HepG2 (cell line): ENCODE results near the gene MYO5B. TPM values are rescaled to one million over a fixed set of nuclear protein-coding genes. Genes with fewer than 3 reads are reported as not detected.

Source experiments
- AKAP8 ChIP-seq: sonication (generic); formaldehyde crosslinking; IDR thresholded peaks from 2 replicates; pipeline ENCODE4 v1.5.1; 2020; ENCODE audit warnings: mild to moderate bottlenecking, missing genetic modification reagents
- ARNT2 ChIP-seq: sonication (generic); formaldehyde crosslinking; IDR thresholded peaks from 2 replicates; pipeline ENCODE4 v1.8.0; 2022; ENCODE audit warnings: mild to moderate bottlenecking, low read depth, missing genetic modification reagents, moderate library complexity
- EED ChIP-seq: sonication (generic); formaldehyde crosslinking; IDR thresholded peaks from 2 replicates; pipeline ENCODE4 v1.5.0; 2020; ENCODE audit warnings: mild to moderate bottlenecking, missing genetic modification reagents
- HDAC2 ChIP-seq: sonication (generic); formaldehyde crosslinking; IDR thresholded peaks from 2 replicates; pipeline ENCODE4 v1.4.0; 2020; ENCODE audit warnings: missing genetic modification reagents
- HOXA5 ChIP-seq: sonication (generic); formaldehyde crosslinking; IDR thresholded peaks from 2 replicates; pipeline ENCODE4 v1.4.0; 2020; ENCODE audit warnings: missing genetic modification reagents
- KLF16 ChIP-seq, 2 experiments: sonication (generic) in 1 of 2; formaldehyde crosslinking in 1 of 2; IDR thresholded peaks; 2 replicates each; pipeline versions ENCODE4 v1.6.1 to v1.8.0; 2016 to 2023; ENCODE audit warnings: missing genetic modification reagents in 2 of 2, missing compliant biosample characterization in 1 of 2
- LCORL ChIP-seq, 2 experiments: fragments of 450-650 bp in 1 of 2; sonication (generic) in 1 of 2; formaldehyde crosslinking in 1 of 2; IDR thresholded peaks; 2 replicates each; pipeline versions ENCODE4 v1.5.0 to v1.6.1; 2017 to 2020; ENCODE audit warnings: antibody characterized with exemption in 1 of 2, missing genetic modification reagents in 1 of 2
- RBFOX2 ChIP-seq: fragments of 200-400 bp; formaldehyde crosslinking; IDR thresholded peaks from 2 replicates; pipeline ENCODE4 v1.6.1; 2017; ENCODE audit warnings: low read depth, mild to moderate bottlenecking, low read length
- RFX1 ChIP-seq: fragments of 450-650 bp; IDR thresholded peaks from 2 replicates; pipeline ENCODE4 v1.6.1; 2017
- RXRB ChIP-seq: IDR thresholded peaks from 2 replicates; pipeline ENCODE4 v1.6.1; 2016; ENCODE audit warnings: borderline replicate concordance, missing genetic modification reagents, missing compliant biosample characterization
- SNRNP70 ChIP-seq: fragments of 200-400 bp; formaldehyde crosslinking; IDR thresholded peaks from 2 replicates; pipeline ENCODE4 v1.6.1; 2017; ENCODE audit warnings: mild to moderate bottlenecking, low read depth, low read length, moderate library complexity
- SRY ChIP-seq: sonication (generic); formaldehyde crosslinking; IDR thresholded peaks from 2 replicates; pipeline ENCODE4 v1.8.0; 2022; ENCODE audit warnings: mild to moderate bottlenecking, missing genetic modification reagents
- ZBTB1 ChIP-seq: sonication (generic); formaldehyde crosslinking; IDR thresholded peaks from 2 replicates; pipeline ENCODE4 v1.4.0; 2020; ENCODE audit warnings: missing genetic modification reagents, borderline replicate concordance
- ZKSCAN5 ChIP-seq: sonication (generic); formaldehyde crosslinking; IDR thresholded peaks from 2 replicates; pipeline ENCODE4 v1.5.1; 2020; ENCODE audit warnings: mild to moderate bottlenecking, missing genetic modification reagents
- ZNF350 ChIP-seq: sonication (generic); formaldehyde crosslinking; IDR thresholded peaks from 2 replicates; pipeline ENCODE4 v1.4.0; 2020; ENCODE audit warnings: mild to moderate bottlenecking, low read depth, missing genetic modification reagents, borderline replicate concordance
- ZNF354B ChIP-seq: sonication (generic); formaldehyde crosslinking; IDR thresholded peaks from 2 replicates; pipeline ENCODE4 v1.8.0; 2022; ENCODE audit warnings: mild to moderate bottlenecking, missing genetic modification reagents
- ZNF616 ChIP-seq: sonication (generic); formaldehyde crosslinking; IDR thresholded peaks from 2 replicates; pipeline ENCODE4 v1.5.0; 2020; ENCODE audit warnings: low read depth, mild to moderate bottlenecking, missing genetic modification reagents
- ZNF709 ChIP-seq: sonication (generic); formaldehyde crosslinking; IDR thresholded peaks from 2 replicates; pipeline ENCODE4 v1.5.0; 2020; ENCODE audit warnings: mild to moderate bottlenecking, missing genetic modification reagents
- ZNF839 ChIP-seq: sonication (generic); formaldehyde crosslinking; IDR thresholded peaks from 2 replicates; pipeline ENCODE4 v1.4.0; 2020; ENCODE audit warnings: missing genetic modification reagents, mild to moderate bottlenecking, borderline replicate concordance
- polyA plus RNA-seq, 8 experiments: library from polyadenylated mRNA; depleted of rRNA in 3 of 8; stranded (reverse) in 7 of 8; unstranded in 1 of 8; fragments of >200 nt; fragmentation: Illumina TruSeq in 4 of 8; extraction: Trizol in 4 of 8; gene quantifications; 2 replicates each; pipeline versions ENCODE4 v1.2.1 to v1.2.3, GENCODE V29; 2011 to 2016; ENCODE audit warnings: low read depth in 4 of 8, missing spikeins in 1 of 8, mixed read lengths in 1 of 8; ENCODE audit not compliant: insufficient read depth in 1 of 8
- total RNA-seq, 5 experiments: library from RNA; depleted of rRNA; stranded (reverse); fragments of >200 nt; fragmentation: Illumina TruSeq; extraction: Trizol; gene quantifications; 2 replicates each; pipeline ENCODE4 v1.2.3, GENCODE V29; 2016; ENCODE audit warnings: low read depth in 1 of 5
- TF ChIP-seq, protein P1 (sequence below), 2 experiments: IDR thresholded peaks; 2 replicates each; pipeline ENCODE4 v1.6.1; 2011 to 2012; ENCODE audit warnings: low read length in 2 of 2, borderline replicate concordance in 1 of 2, low read depth in 1 of 2, mild to moderate bottlenecking in 1 of 2, moderate library complexity in 1 of 2
- TF ChIP-seq, protein P2 (sequence below): IDR thresholded peaks from 2 replicates; pipeline ENCODE4 v1.4.0; 2020; ENCODE audit warnings: mild to moderate bottlenecking, missing genetic modification reagents
- TF ChIP-seq, protein P3 (sequence below): sonication (generic); formaldehyde crosslinking; IDR thresholded peaks from 2 replicates; pipeline ENCODE4 v1.5.0; 2020; ENCODE audit warnings: missing genetic modification reagents, mild to moderate bottlenecking, borderline replicate concordance
- TF ChIP-seq, protein P4 (sequence below): sonication (generic); formaldehyde crosslinking; IDR thresholded peaks from 2 replicates; pipeline ENCODE4 v1.8.1; 2023; ENCODE audit warnings: missing genetic modification reagents, mild to moderate bottlenecking, borderline replicate concordance

Gene MYO5B
- total and polyA plus RNA-seq, 2 of the 13 experiments (the other 11 are each of a cell fraction or from before 2014, with no cell fraction given), result 13.1 to 24.0 TPM

DNA sequence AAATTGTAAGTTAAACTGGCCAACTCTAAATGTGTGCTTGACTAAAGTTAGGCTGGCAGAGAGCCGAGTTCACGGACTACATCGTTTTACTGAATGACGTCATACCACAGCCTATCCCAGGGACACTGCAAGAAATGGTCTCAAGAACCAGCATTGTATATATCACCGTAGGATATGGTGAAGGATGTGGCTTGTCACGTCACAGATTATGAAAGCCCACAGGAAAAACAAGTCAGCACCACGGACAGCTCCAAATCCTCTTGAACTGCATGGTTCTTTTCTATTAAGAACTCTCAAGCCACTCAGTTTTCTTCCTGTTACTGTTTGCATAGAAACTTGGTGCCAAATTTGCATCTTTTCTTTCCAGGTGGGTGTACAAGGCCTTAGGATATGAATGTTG, 296.5 kb downstream of the MYO5B start (continued):
- TF ChIP-seq HDAC2, result 0 out of 2 replicates have a peak, but pooled peaks have one; percentile 21
- no peak for TF ChIP-seq ZKSCAN5
- TF ChIP-seq, protein P1, sequence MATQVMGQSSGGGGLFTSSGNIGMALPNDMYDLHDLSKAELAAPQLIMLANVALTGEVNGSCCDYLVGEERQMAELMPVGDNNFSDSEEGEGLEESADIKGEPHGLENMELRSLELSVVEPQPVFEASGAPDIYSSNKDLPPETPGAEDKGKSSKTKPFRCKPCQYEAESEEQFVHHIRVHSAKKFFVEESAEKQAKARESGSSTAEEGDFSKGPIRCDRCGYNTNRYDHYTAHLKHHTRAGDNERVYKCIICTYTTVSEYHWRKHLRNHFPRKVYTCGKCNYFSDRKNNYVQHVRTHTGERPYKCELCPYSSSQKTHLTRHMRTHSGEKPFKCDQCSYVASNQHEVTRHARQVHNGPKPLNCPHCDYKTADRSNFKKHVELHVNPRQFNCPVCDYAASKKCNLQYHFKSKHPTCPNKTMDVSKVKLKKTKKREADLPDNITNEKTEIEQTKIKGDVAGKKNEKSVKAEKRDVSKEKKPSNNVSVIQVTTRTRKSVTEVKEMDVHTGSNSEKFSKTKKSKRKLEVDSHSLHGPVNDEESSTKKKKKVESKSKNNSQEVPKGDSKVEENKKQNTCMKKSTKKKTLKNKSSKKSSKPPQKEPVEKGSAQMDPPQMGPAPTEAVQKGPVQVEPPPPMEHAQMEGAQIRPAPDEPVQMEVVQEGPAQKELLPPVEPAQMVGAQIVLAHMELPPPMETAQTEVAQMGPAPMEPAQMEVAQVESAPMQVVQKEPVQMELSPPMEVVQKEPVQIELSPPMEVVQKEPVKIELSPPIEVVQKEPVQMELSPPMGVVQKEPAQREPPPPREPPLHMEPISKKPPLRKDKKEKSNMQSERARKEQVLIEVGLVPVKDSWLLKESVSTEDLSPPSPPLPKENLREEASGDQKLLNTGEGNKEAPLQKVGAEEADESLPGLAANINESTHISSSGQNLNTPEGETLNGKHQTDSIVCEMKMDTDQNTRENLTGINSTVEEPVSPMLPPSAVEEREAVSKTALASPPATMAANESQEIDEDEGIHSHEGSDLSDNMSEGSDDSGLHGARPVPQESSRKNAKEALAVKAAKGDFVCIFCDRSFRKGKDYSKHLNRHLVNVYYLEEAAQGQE (IDR thresholded peaks at IDR 0.05; ENCODE audit: borderline replicate concordance in 1 of 2, low read depth in 1 of 2, low read length in 2 of 2), result peak; percentile 70 to 98
- TF ChIP-seq ARNT2 (CRISPR knock-in tag), result no peak
- TF ChIP-seq KLF16 (CRISPR knock-in tag; IDR thresholded peaks at IDR 0.05), result 0 out of 4 replicates have a peak, but pooled peaks of 1 of the 2 experiments have one; percentile 34
- no peak for TF ChIP-seq RXRB
- no peak for TF ChIP-seq ZNF616 (CRISPR knock-in tag)
- peak; percentile 70; the same call in 1 of the 2 replicates for TF ChIP-seq HOXA5
- no peak for TF ChIP-seq RBFOX2
- no peak for TF ChIP-seq EED (CRISPR knock-in tag)
- TF ChIP-seq, protein P2, sequence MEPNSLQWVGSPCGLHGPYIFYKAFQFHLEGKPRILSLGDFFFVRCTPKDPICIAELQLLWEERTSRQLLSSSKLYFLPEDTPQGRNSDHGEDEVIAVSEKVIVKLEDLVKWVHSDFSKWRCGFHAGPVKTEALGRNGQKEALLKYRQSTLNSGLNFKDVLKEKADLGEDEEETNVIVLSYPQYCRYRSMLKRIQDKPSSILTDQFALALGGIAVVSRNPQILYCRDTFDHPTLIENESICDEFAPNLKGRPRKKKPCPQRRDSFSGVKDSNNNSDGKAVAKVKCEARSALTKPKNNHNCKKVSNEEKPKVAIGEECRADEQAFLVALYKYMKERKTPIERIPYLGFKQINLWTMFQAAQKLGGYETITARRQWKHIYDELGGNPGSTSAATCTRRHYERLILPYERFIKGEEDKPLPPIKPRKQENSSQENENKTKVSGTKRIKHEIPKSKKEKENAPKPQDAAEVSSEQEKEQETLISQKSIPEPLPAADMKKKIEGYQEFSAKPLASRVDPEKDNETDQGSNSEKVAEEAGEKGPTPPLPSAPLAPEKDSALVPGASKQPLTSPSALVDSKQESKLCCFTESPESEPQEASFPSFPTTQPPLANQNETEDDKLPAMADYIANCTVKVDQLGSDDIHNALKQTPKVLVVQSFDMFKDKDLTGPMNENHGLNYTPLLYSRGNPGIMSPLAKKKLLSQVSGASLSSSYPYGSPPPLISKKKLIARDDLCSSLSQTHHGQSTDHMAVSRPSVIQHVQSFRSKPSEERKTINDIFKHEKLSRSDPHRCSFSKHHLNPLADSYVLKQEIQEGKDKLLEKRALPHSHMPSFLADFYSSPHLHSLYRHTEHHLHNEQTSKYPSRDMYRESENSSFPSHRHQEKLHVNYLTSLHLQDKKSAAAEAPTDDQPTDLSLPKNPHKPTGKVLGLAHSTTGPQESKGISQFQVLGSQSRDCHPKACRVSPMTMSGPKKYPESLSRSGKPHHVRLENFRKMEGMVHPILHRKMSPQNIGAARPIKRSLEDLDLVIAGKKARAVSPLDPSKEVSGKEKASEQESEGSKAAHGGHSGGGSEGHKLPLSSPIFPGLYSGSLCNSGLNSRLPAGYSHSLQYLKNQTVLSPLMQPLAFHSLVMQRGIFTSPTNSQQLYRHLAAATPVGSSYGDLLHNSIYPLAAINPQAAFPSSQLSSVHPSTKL (CRISPR knock-in tag), result no peak
- no peak for TF ChIP-seq SNRNP70
- TF ChIP-seq ZNF709 (CRISPR knock-in tag), result no peak
- TF ChIP-seq AKAP8 (CRISPR knock-in tag), result no peak
- TF ChIP-seq, protein P3, sequence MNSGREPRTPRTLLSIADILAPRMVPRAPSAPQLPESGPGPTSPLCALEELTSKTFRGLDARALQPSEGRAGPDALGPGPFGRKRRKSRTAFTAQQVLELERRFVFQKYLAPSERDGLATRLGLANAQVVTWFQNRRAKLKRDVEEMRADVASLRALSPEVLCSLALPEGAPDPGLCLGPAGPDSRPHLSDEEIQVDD (CRISPR knock-in tag), result no peak
- TF ChIP-seq, protein P4, sequence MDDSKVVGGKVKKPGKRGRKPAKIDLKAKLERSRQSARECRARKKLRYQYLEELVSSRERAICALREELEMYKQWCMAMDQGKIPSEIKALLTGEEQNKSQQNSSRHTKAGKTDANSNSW (CRISPR knock-in tag), result no peak
- TF ChIP-seq LCORL (IDR thresholded peaks at IDR 0.05), result no peak
- TF ChIP-seq LCORL (CRISPR knock-in tag; IDR thresholded peaks at IDR 0.05), result no peak
- TF ChIP-seq SRY (CRISPR knock-in tag), result peak; percentile 44; the same call in 1 of the 2 replicates
- no peak for TF ChIP-seq RFX1
- 0 out of 2 replicates have a peak, but pooled peaks have one; percentile 42 for TF ChIP-seq ZNF354B (CRISPR knock-in tag)
- TF ChIP-seq ZBTB1 (CRISPR knock-in tag), result no peak
- no peak for TF ChIP-seq ZNF839 (CRISPR knock-in tag)
- no peak for TF ChIP-seq ZNF350 (CRISPR knock-in tag)
